HEK293 (cell line): ENCODE data around the gene LY86.

Experiments
- CTCF ChIA-PET: fragments of 350-600 bp; formaldehyde crosslinking; extraction: SDS; loops from one replicate; lab custom pipeline; 2021; ENCODE audit warnings: antibody characterized with exemption; lab: Yijun Ruan, JAX
- POLR2A ChIA-PET: fragments of 300-600 bp; formaldehyde crosslinking; extraction: SDS; loops from one replicate; lab custom pipeline; 2020; ENCODE audit warnings: antibody characterized with exemption, inconsistent platforms; lab: Yijun Ruan, JAX
- H3K27ac ChIP-seq: fragments of 200-500 bp; sonication (Bioruptor generic); 2 replicates; pipeline ENCODE4 v1.5.1; 2014; ENCODE audit warnings: low read depth, low read length, control low read depth, inconsistent platforms; ENCODE audit errors: extremely low read depth
- H3K36me3 ChIP-seq, 2 experiments: fragments of 200-500 bp in 1 of 2; sonication (Bioruptor generic) in 1 of 2; 1 replicate in 1 of 2; 2 replicates in 1 of 2; pipeline ENCODE4 v1.5.1; 2014 to 2017; ENCODE audit warnings: inconsistent platforms in 2 of 2, low read length in 2 of 2; ENCODE audit not compliant: control insufficient read depth in 2 of 2, insufficient read depth in 1 of 2
- H3K4me1 ChIP-seq: fragments of 200-500 bp; sonication (Bioruptor generic); 2 replicates; pipeline ENCODE4 v1.5.1; 2014; ENCODE audit warnings: mild to moderate bottlenecking, low read length, inconsistent platforms; ENCODE audit not compliant: control insufficient read depth, insufficient read depth
- H3K4me3 ChIP-seq: 2 replicates; pipeline ENCODE4 v1.5.1; 2011; ENCODE audit warnings: low read depth, mild to moderate bottlenecking, control low read depth, low read length, moderate library complexity
- H3K9me3 ChIP-seq: fragments of 200-500 bp; sonication (Bioruptor generic); 2 replicates; pipeline ENCODE4 v1.5.1; 2014; ENCODE audit warnings: low read depth, low read length, inconsistent platforms; ENCODE audit not compliant: control insufficient read depth, insufficient read depth
- BCL11A ChIP-seq: fragments of 450-650 bp; formaldehyde crosslinking; IDR thresholded peaks from 2 replicates; pipeline ENCODE4 v1.5.1; 2016; ENCODE audit warnings: low read depth, missing biosample characterization, missing genetic modification characterization
- GLIS2 ChIP-seq: fragments of 450-650 bp; formaldehyde crosslinking; IDR thresholded peaks from 2 replicates; pipeline ENCODE4 v1.5.1; 2016; ENCODE audit warnings: missing biosample characterization, missing genetic modification characterization
- SP3 ChIP-seq: fragments of 450-650 bp; formaldehyde crosslinking; IDR thresholded peaks from 2 replicates; pipeline ENCODE4 v1.5.1; 2016; ENCODE audit warnings: missing biosample characterization, missing genetic modification characterization
- ZBTB20 ChIP-seq: fragments of 450-650 bp; formaldehyde crosslinking; IDR thresholded peaks from 2 replicates; pipeline ENCODE4 v1.5.1; 2016; ENCODE audit warnings: missing biosample characterization, missing genetic modification characterization
- ZBTB44 ChIP-seq: fragments of 450-650 bp; IDR thresholded peaks from 2 replicates; pipeline ENCODE4 v1.5.1; 2018; ENCODE audit warnings: missing biosample characterization, mild to moderate bottlenecking, missing genetic modification characterization
- ZNF133 ChIP-seq: fragments of 450-650 bp; formaldehyde crosslinking; IDR thresholded peaks from 2 replicates; pipeline ENCODE4 v1.5.1; 2016; ENCODE audit warnings: missing biosample characterization, missing genetic modification characterization
- ZNF280D ChIP-seq: fragments of 450-650 bp; formaldehyde crosslinking; IDR thresholded peaks from 2 replicates; pipeline ENCODE4 v1.5.1; 2016; ENCODE audit warnings: missing biosample characterization, missing genetic modification characterization
- ZNF501 ChIP-seq: fragments of 450-650 bp; formaldehyde crosslinking; IDR thresholded peaks from 2 replicates; pipeline ENCODE4 v1.5.1; 2016; ENCODE audit warnings: missing biosample characterization, missing genetic modification characterization
- ZNF558 ChIP-seq: fragments of 450-650 bp; formaldehyde crosslinking; IDR thresholded peaks from 2 replicates; pipeline ENCODE4 v1.5.1; 2016; ENCODE audit warnings: missing biosample characterization, missing genetic modification characterization
- ZNF623 ChIP-seq: fragments of 450-650 bp; formaldehyde crosslinking; IDR thresholded peaks from 2 replicates; pipeline ENCODE4 v1.5.1; 2016; ENCODE audit warnings: missing biosample characterization, missing genetic modification characterization
- ZNF626 ChIP-seq: fragments of 450-650 bp; sonication (Bioruptor Pico); formaldehyde crosslinking; IDR thresholded peaks from 2 replicates; pipeline ENCODE4 v1.5.1; 2018; ENCODE audit warnings: missing biosample characterization, missing genetic modification characterization, inconsistent platforms
- ZNF76 ChIP-seq: fragments of 450-650 bp; formaldehyde crosslinking; IDR thresholded peaks from 2 replicates; pipeline ENCODE4; 2016; ENCODE audit warnings: low read depth, missing biosample characterization, missing genetic modification characterization, borderline replicate concordance
- ZNF777 ChIP-seq: fragments of 450-650 bp; formaldehyde crosslinking; IDR thresholded peaks from 2 replicates; pipeline ENCODE4 v1.5.1; 2017; ENCODE audit warnings: missing biosample characterization, missing genetic modification characterization, borderline replicate concordance
- TF ChIP-seq, protein P1 (sequence below): fragments of 450-650 bp; formaldehyde crosslinking; IDR thresholded peaks from 2 replicates; pipeline ENCODE4 v1.5.1; 2016; ENCODE audit warnings: missing biosample characterization, missing genetic modification characterization
- TF ChIP-seq, protein P2 (sequence below): fragments of 450-650 bp; formaldehyde crosslinking; IDR thresholded peaks from 2 replicates; pipeline ENCODE4 v1.5.1; 2016; ENCODE audit warnings: missing biosample characterization, missing genetic modification characterization

The LY86 gene

DNA sequence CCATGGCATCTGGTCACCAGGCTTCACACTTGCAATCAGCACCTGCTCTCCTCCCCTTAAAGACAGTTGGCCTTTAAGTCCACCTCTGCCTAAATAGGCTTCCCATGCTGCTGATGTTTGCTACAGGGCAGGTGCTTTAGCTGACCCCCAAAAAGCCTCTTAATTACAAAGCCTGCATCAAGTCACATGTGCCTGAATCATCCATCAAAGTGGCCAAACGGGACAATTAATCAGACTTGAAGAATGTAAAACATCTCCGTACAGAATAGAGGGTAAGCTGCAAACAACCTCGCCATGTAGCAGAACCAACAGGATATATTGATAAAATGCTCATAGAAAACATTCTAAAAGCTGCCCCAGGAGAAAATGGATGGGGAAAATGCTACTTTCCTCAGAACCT lies 7.4 kb downstream of the LY86 start (continued):
- TF ChIP-seq ZNF626 (tag by site-specific recombination) (no peak), ZNF777 (tag by site-specific recombination) (no peak), ZNF133 (tag by site-specific recombination) (no peak), ZNF280D (tag by site-specific recombination) (no peak), GLIS2 (tag by site-specific recombination) (no peak)

DNA sequence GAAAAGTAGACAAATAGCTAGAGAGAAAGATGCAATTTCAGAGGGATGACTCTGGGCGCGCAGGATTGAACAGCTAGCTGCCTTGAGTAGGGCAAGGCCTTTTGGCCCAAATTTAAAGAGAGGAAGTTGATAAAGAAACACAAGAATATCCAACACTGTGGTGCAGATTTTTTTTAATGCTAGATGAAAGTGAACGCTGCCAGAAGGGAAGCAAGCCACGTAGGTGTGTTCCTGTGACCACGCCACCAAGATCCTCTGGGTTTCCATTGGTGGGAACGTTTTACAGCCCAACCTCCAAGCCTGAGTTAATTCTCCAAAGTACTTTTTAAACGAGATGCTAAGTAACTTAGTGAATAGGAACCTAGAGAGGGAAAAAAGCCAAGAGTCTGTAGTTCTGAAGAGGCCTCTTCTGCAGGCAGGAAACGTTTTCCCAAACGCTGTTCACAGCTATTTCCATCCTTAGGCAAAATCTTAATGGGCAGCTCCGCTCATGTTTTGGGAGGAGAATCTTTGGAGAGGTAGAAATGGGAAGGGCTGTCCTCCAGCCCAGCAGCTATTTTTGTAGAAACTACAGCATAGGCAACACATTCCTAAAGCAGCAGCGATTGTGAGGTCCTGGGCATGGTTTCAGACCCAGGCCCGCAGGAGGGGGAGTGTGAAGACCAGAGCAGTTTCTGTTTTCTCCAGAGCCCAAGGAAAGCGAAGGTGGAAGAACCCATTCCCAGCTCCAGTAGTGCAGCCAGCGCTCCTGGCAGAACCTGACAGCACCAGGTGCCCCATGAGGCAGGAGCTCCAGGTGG lies 8.2 kb downstream of the LY86 start:
- TF ChIP-seq ZBTB20 (tag by site-specific recombination) = no peak
- TF ChIP-seq, protein P1, sequence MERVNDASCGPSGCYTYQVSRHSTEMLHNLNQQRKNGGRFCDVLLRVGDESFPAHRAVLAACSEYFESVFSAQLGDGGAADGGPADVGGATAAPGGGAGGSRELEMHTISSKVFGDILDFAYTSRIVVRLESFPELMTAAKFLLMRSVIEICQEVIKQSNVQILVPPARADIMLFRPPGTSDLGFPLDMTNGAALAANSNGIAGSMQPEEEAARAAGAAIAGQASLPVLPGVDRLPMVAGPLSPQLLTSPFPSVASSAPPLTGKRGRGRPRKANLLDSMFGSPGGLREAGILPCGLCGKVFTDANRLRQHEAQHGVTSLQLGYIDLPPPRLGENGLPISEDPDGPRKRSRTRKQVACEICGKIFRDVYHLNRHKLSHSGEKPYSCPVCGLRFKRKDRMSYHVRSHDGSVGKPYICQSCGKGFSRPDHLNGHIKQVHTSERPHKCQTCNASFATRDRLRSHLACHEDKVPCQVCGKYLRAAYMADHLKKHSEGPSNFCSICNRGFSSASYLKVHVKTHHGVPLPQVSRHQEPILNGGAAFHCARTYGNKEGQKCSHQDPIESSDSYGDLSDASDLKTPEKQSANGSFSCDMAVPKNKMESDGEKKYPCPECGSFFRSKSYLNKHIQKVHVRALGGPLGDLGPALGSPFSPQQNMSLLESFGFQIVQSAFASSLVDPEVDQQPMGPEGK (tag by site-specific recombination) = no peak
- no peak for TF ChIP-seq ZNF76 (tag by site-specific recombination)
- no peak for TF ChIP-seq ZNF280D (tag by site-specific recombination)
- no peak for TF ChIP-seq ZNF501
- no peak for TF ChIP-seq SP3 (tag by site-specific recombination)
- TF ChIP-seq ZBTB44 (tag by site-specific recombination) = no peak
- TF ChIP-seq ZNF777 (tag by site-specific recombination) = no peak
- no peak for TF ChIP-seq ZNF558 (tag by site-specific recombination)
- TF ChIP-seq, protein P2, sequence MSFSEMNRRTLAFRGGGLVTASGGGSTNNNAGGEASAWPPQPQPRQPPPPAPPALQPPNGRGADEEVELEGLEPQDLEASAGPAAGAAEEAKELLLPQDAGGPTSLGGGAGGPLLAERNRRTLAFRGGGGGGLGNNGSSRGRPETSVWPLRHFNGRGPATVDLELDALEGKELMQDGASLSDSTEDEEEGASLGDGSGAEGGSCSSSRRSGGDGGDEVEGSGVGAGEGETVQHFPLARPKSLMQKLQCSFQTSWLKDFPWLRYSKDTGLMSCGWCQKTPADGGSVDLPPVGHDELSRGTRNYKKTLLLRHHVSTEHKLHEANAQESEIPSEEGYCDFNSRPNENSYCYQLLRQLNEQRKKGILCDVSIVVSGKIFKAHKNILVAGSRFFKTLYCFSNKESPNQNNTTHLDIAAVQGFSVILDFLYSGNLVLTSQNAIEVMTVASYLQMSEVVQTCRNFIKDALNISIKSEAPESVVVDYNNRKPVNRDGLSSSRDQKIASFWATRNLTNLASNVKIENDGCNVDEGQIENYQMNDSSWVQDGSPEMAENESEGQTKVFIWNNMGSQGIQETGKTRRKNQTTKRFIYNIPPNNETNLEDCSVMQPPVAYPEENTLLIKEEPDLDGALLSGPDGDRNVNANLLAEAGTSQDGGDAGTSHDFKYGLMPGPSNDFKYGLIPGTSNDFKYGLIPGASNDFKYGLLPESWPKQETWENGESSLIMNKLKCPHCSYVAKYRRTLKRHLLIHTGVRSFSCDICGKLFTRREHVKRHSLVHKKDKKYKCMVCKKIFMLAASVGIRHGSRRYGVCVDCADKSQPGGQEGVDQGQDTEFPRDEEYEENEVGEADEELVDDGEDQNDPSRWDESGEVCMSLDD (tag by site-specific recombination) = no peak
- TF ChIP-seq BCL11A (tag by site-specific recombination) = no peak
- TF ChIP-seq ZNF623 (tag by site-specific recombination) = no peak
- no peak overlapping the region for H3K4me3 ChIP-seq
- POLR2A ChIA-PET = no interaction called here
- no peaks in the 10 kb centered on the region for H3K9me3 ChIP-seq
- H3K36me3 ChIP-seq = no peaks in the 10 kb centered on the region
- no peak overlapping the region for H3K27ac ChIP-seq
- CTCF ChIA-PET = interaction anchor here (1.1 kb wide), 1 partner anchor 37 kb away, joined by 3 read pairs; no protein-coding TSS in a partner anchor
- H3K4me1 ChIP-seq = peaks cover 3% of the 10 kb centered on the region; the same call in 1 of the 2 replicates
